Natural killer cell (primary cell): ENCODE results near the gene C2orf49. TPM values are rescaled to one million over a fixed set of nuclear protein-coding genes. Genes with fewer than 3 reads are reported as not detected.

Experiments
- ATAC-seq, 3 donors: fragments of 150-1000 bp in 2 of 3; fragments of 200-7000 bp in 1 of 3; cut with Tn5 transposase; 1 replicate in 1 of 3; 2 replicates in 2 of 3; pipeline ENCODE4 v1.10.0; 2021; ENCODE audit warnings: mild to moderate bottlenecking in 2 of 3, moderate library complexity in 2 of 3
- DNase-seq, 2 donors: peaks; one replicate each; pipeline versions ENCODE4 v3.0.0 to v3.0.0-alpha.2; 2013 to 2021; ENCODE audit warnings: mixed read lengths in 1 of 2
- H3K27ac ChIP-seq: one replicate; pipeline ENCODE4 v1.5.1; 2013; ENCODE audit warnings: mild to moderate bottlenecking, low read length
- H3K27me3 ChIP-seq: one replicate; pipeline ENCODE4 v1.6.1; 2013; ENCODE audit warnings: low read length; ENCODE audit not compliant: control insufficient read depth, insufficient read depth
- H3K36me3 ChIP-seq: one replicate; pipeline ENCODE4 v1.6.1; 2013; ENCODE audit warnings: low read length; ENCODE audit not compliant: control insufficient read depth, insufficient read depth
- H3K4me1 ChIP-seq: one replicate; pipeline ENCODE4 v1.6.1; 2013; ENCODE audit warnings: low read length; ENCODE audit not compliant: control insufficient read depth, insufficient read depth
- H3K4me3 ChIP-seq: one replicate; pipeline ENCODE4 v1.5.1; 2013; ENCODE audit warnings: low read length
- H3K9me3 ChIP-seq: one replicate; pipeline ENCODE4 v1.6.1; 2013; ENCODE audit warnings: low read length; ENCODE audit not compliant: control insufficient read depth, insufficient read depth
- H3K27ac Mint-ChIP-seq, 2 donors: one replicate each; pipeline ENCODE4 v1.8.0; 2022; ENCODE audit warnings: mild to moderate bottlenecking in 2 of 2, mixed read lengths in 2 of 2, moderate library complexity in 1 of 2
- H3K27me3 Mint-ChIP-seq, 2 donors: one replicate each; pipeline ENCODE4 v1.8.0; 2022; ENCODE audit warnings: low read depth in 2 of 2, mixed read lengths in 2 of 2
- H3K36me3 Mint-ChIP-seq: one replicate; pipeline ENCODE4 v1.8.0; 2022; ENCODE audit warnings: mixed read lengths
- H3K4me1 Mint-ChIP-seq, 2 donors: one replicate each; pipeline ENCODE4 v1.8.0; 2022; ENCODE audit warnings: mixed read lengths in 2 of 2
- H3K4me3 Mint-ChIP-seq: one replicate; pipeline ENCODE4 v1.8.0; 2022; ENCODE audit warnings: mild to moderate bottlenecking, moderate library complexity, mixed read lengths
- H3K9me3 Mint-ChIP-seq, 2 donors: one replicate each; pipeline ENCODE4 v1.8.0; 2022; ENCODE audit warnings: mixed read lengths in 2 of 2
- WGBS: methylation state at CpG from one replicate; pipeline ENCODE4 v1.1.7; 2013; ENCODE audit warnings: missing lambda C conversion rate; ENCODE audit not compliant: insufficient coverage; 5-methylcytosine and 5-hydroxymethylcytosine counted together
- intact Hi-C: fragments of 100-400 bp; cut with micrococcal nuclease; formaldehyde crosslinking; loops from one replicate; pipeline ENCODE4 v1.14.2; 2022
- total RNA-seq, 4 donors: library from RNA; stranded (reverse); fragments of 120-200 nt in 1 of 4; gene quantifications; one replicate each; pipeline versions ENCODE4 v1.2.3 to v1.2.4, GENCODE V29; 2013 to 2022
- TF ChIP-seq, protein P1 (sequence below): fragments of 200-600 bp; IDR thresholded peaks from one replicate; pipeline ENCODE4 v1.8.0; 2022; ENCODE audit warnings: antibody characterized with exemption

C2orf49 gene
- total RNA-seq, 3 donors from 2014 or later (not counting 1 experiment from before 2014, with no cell fraction given): 19.4 to 23.5 (median 23.2) TPM

DNA sequence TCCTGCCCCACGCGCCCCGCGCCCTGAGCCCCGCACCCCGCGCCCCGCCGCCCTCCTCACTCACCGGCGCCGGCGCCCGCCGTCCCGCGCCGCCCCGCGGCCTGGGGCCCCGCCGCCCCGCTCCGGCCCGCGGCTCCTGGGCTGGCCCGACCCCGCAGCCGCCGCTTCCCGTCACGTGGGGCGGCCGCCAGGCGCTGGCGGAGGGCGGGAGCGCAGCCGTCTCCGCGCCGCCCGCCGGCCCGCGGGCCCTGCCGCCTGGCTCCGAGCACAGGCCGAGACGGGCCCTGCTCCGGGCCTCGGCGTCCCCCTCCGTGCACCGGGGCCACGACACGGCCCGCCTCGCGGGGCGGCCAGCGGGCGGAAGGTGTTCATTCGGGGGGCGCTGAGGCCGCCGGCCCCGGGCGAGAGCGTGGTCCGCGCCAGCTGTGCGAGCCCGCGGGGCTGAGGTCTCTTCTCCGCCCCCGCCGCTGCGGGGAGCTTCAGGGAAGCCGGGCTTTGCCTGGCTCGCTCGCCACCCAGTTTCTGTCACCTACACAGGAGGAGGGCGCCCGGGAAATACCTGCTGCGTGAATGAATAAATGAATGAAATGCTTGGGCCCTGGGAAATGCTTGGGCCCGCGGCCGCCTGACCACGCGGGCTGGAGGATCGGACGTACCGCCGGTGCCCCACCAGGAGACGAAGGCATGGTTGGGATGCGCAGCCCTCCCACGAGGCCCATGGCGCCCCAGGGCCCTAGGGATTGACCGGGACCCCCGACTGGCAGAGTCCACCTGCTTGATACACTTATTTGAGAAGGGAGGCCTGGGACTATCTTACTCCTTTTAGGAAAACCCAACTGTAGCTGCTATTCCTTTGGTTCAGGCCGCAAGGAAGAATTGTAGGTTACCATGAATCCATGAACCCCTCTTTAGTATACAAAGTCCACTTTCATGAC, 7.5 kb upstream of the C2orf49 start, which contains the start of gene TGFBRAP1:
TSS of gene TGFBRAP1 (minus strand) at position 175 of the 935 bp plus-strand sequence. CDS start 21,434 bp downstream, outside the sequence.
- WGBS: 1% methylated on average over 101 of the region's 101 CpGs
- DNase-seq: peak; percentile 67 to 82
- peak within 1 kb of the TSS; percentile 85 to 95 for H3K27ac Mint-ChIP-seq
- intact Hi-C loops: no loop called here
- no peaks in the 10 kb centered on the region for H3K27me3 Mint-ChIP-seq
- Histone ChIP-seq H3K27ac (peak within 1 kb of the TSS; percentile 69), H3K27me3 (no peaks in the 10 kb centered on the region), H3K36me3 (no peaks in the 10 kb centered on the region), H3K4me1 (peaks cover 25% of the 10 kb centered on the region), H3K4me3 (peak within 1 kb of the TSS; percentile 62), H3K9me3 (no peaks in the 10 kb centered on the region)
- H3K9me3 Mint-ChIP-seq: no peaks in the 10 kb centered on the region
- H3K36me3 Mint-ChIP-seq: no peaks in the 10 kb centered on the region
- peaks cover 42 to 48% of the 10 kb centered on the region in 2 donors for H3K4me1 Mint-ChIP-seq
- TF ChIP-seq, protein P1, sequence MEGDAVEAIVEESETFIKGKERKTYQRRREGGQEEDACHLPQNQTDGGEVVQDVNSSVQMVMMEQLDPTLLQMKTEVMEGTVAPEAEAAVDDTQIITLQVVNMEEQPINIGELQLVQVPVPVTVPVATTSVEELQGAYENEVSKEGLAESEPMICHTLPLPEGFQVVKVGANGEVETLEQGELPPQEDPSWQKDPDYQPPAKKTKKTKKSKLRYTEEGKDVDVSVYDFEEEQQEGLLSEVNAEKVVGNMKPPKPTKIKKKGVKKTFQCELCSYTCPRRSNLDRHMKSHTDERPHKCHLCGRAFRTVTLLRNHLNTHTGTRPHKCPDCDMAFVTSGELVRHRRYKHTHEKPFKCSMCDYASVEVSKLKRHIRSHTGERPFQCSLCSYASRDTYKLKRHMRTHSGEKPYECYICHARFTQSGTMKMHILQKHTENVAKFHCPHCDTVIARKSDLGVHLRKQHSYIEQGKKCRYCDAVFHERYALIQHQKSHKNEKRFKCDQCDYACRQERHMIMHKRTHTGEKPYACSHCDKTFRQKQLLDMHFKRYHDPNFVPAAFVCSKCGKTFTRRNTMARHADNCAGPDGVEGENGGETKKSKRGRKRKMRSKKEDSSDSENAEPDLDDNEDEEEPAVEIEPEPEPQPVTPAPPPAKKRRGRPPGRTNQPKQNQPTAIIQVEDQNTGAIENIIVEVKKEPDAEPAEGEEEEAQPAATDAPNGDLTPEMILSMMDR: no peak
- peak within 1 kb of the TSS; percentile 87 for H3K4me3 Mint-ChIP-seq
- peak; percentile 81 to 91 (median 88) for ATAC-seq

DNA sequence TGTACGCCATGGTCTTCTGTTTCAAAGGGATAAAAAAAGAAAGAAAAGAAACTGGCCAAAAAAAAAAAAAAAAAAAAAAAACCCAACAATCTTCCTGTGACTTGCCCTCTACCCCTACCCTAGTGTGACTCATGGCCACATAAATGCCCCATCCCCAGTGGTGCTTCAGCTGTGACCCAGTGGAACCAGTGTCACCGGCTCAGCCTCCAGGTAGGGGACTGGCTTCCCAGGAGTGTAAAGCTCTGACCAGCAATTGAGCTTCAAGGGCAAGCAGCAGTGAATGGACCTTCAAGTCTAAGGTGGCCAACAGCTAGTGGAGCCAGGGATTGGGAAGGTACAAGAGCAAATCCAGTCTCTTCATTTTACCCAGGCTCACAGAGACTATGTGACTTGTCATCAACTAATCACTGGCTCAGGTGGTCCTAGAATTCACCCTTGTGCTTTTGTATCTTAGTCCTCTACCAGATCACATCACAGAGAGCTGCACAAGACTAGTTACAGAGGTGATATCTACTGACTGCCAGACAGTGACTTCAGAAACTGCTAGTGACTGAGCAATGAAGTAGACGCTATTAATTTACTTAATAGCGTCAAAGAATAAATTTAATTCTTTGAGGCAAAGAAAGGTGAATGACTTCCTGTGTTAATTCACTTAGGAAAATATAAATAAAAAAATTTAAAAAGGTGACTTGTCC, 6.5 kb upstream of the C2orf49 start:
- Histone ChIP-seq H3K4me3 (no peak overlapping the region), H3K36me3 (no peaks in the 10 kb centered on the region), H3K27ac (no peak overlapping the region), H3K9me3 (no peaks in the 10 kb centered on the region), H3K4me1 (peaks cover 25% of the 10 kb centered on the region), H3K27me3 (no peaks in the 10 kb centered on the region)
- peak in 1 of 2 donors; percentile 19 for DNase-seq
- TF ChIP-seq, protein P1: no peak
- intact Hi-C loops: no loop called here
- no peaks in the 10 kb centered on the region for H3K9me3 Mint-ChIP-seq
- peaks cover 33 to 38% of the 10 kb centered on the region in 2 donors for H3K4me1 Mint-ChIP-seq
- 96% methylated on average over 4 of the region's 4 CpGs for WGBS
- H3K27me3 Mint-ChIP-seq: no peaks in the 10 kb centered on the region
- no peak for ATAC-seq
- H3K4me3 Mint-ChIP-seq: peak overlapping the region; percentile 87
- peak overlapping the region; percentile 83 to 95 for H3K27ac Mint-ChIP-seq
- H3K36me3 Mint-ChIP-seq: no peaks in the 10 kb centered on the region

DNA sequence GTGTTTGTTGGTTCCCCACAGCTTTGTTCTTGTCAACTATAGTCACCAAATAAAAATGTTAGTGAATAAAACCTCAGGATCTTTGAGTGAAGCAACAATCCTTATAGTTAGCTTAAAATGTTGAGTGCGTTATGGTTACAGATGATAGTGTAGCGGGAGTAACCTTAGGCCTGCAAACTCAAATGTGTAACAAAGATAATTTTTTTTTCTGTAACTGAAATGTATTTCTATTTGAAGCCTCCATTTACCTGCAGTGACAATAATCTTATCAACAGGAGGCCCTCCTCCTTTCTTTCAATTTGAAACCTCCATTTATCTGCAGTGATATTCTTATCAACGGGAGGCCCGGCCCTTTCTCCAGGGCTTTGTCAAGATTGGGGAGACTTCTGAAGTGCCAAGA, 3.1 kb upstream of the C2orf49 start:
- Mint-ChIP-seq H3K4me3 (no peak overlapping the region), H3K27ac (peak overlapping the region; percentile 9 to 29), H3K36me3 (no peaks in the 10 kb centered on the region), H3K9me3 (no peaks in the 10 kb centered on the region), H3K27me3 (no peaks in the 10 kb centered on the region), H3K4me1 (peaks cover 38 to 39% of the 10 kb centered on the region in 2 donors)
- H3K27ac ChIP-seq: no peak overlapping the region
- intact Hi-C loops: no loop called here
- no peaks in the 10 kb centered on the region for H3K27me3 ChIP-seq
- TF ChIP-seq, protein P1: no peak
- DNase-seq: no peak
- H3K9me3 ChIP-seq: no peaks in the 10 kb centered on the region
- no peaks in the 10 kb centered on the region for H3K36me3 ChIP-seq
- WGBS: 98% methylated on average over 4 of the region's 4 CpGs
- peaks cover 27% of the 10 kb centered on the region for H3K4me1 ChIP-seq
- ATAC-seq: no peak
- no peak overlapping the region for H3K4me3 ChIP-seq
